Activated CD4-positive, alpha-beta T cell treated with anti-CD3 and anti-CD28 coated beads for 36 hours (primary cell): Measurements from ENCODE around the gene PSD2. TPM values are rescaled to one million over a fixed set of nuclear protein-coding genes. Genes with fewer than 3 reads are reported as not detected.
"Not testable (repeated sequence)": the region's sequence is repeated elsewhere in the genome, so short reads cannot be mapped to it uniquely, and the experiment has no call there.

Source experiments
- ATAC-seq: fragments of 200-7000 bp; cut with Tn5 transposase; one replicate; pipeline ENCODE4 v1.10.0; 2021; ENCODE audit warnings: mild to moderate bottlenecking, moderate library complexity
- CTCF ChIA-PET: fragments of 350-600 bp; sonication (Branson Sonifier 250); formaldehyde crosslinking; loops from one replicate; lab custom pipeline; 2021; ENCODE audit warnings: antibody characterized with exemption; lab: Charles Lee
- POLR2A ChIA-PET: fragments of 350-600 bp; sonication (Branson Sonifier 250); formaldehyde crosslinking; loops from one replicate; lab custom pipeline; 2021; ENCODE audit warnings: antibody characterized with exemption, inconsistent platforms; lab: Charles Lee
- DNase-seq: peaks from one replicate; pipeline ENCODE4 v3.0.0-alpha.2; 2020
- H3K27ac Mint-ChIP-seq: one replicate; pipeline ENCODE4 v1.8.0; 2021; ENCODE audit warnings: mixed read lengths
- H3K27me3 Mint-ChIP-seq: one replicate; pipeline ENCODE4 v1.8.0; 2021; ENCODE audit warnings: mixed read lengths
- H3K36me3 Mint-ChIP-seq: one replicate; pipeline ENCODE4 v1.8.0; 2021; ENCODE audit warnings: low read depth, mixed read lengths
- H3K4me1 Mint-ChIP-seq: one replicate; pipeline ENCODE4 v1.8.0; 2021; ENCODE audit warnings: mixed read lengths
- H3K4me3 Mint-ChIP-seq: one replicate; pipeline ENCODE4 v1.8.0; 2021; ENCODE audit warnings: mild to moderate bottlenecking, moderate library complexity, mixed read lengths
- H3K9me3 Mint-ChIP-seq: one replicate; pipeline ENCODE4 v1.8.0; 2021; ENCODE audit warnings: low read depth, mixed read lengths
- intact Hi-C, 2 experiments: fragments of 100-400 bp; cut with DNase I in 1 of 2; cut with micrococcal nuclease in 1 of 2; formaldehyde crosslinking; loops; one replicate each; pipeline versions ENCODE4 v1.14.2 to v1.15.1; 2022 to 2024; cut with DNase I, micrococcal nuclease
- total RNA-seq, 2 experiments: library from RNA; stranded (reverse); gene quantifications; one replicate each; pipeline ENCODE4 v1.2.3, GENCODE V29; 2021

The PSD2 gene
- total RNA-seq, 2 experiments from 2014 or later: not detected

GRCh38 chr5:139792218-139792617, 3.4 kb upstream of the PSD2 start:
- no peak overlapping the region for H3K27ac Mint-ChIP-seq
- ChIA-PET POLR2A (no interaction called here), CTCF (interaction anchor here (0.5 to 3.3 kb wide), 6 partner anchors 16 to 488 kb away, joined by 3 to 27 read pairs (median 8); no protein-coding TSS in a partner anchor)
- no peak overlapping the region for H3K4me3 Mint-ChIP-seq
- peaks cover 29% of the 10 kb centered on the region for H3K27me3 Mint-ChIP-seq
- DNase-seq (no peak), ATAC-seq (no peak)
- H3K4me1 Mint-ChIP-seq: peaks cover 3% of the 10 kb centered on the region
- intact Hi-C loops: no loop called here
- H3K36me3 Mint-ChIP-seq: no peaks in the 10 kb centered on the region
- H3K9me3 Mint-ChIP-seq: no peaks in the 10 kb centered on the region

- ATAC-seq, H3K36me3 Mint-ChIP-seq, H3K4me1 Mint-ChIP-seq, POLR2A ChIA-PET, H3K4me3 Mint-ChIP-seq, H3K9me3 Mint-ChIP-seq, intact Hi-C loops, DNase-seq, H3K27ac Mint-ChIP-seq: not testable (repeated sequence)
- CTCF ChIA-PET: interaction anchor here (1.8 to 3.3 kb wide), 4 partner anchors 16 to 176 kb away, joined by 5 to 27 read pairs (median 13); no protein-coding TSS in a partner anchor
- H3K27me3 Mint-ChIP-seq: peaks cover 33% of the 10 kb centered on the region
Observed at GRCh38 chr5:139792655-139793054, 3.0 kb upstream of the PSD2 start.

- Mint-ChIP-seq H3K4me3 (no peak overlapping the region), H3K4me1 (peaks cover 2% of the 10 kb centered on the region), H3K36me3 (no peaks in the 10 kb centered on the region), H3K9me3 (no peaks in the 10 kb centered on the region), H3K27me3 (peaks cover 44% of the 10 kb centered on the region), H3K27ac (no peak overlapping the region)
- CTCF ChIA-PET: interaction anchor here (0.6 to 3.3 kb wide), 6 partner anchors 11 to 175 kb away, joined by 3 to 27 read pairs (median 4); no protein-coding TSS in a partner anchor
- no peak for DNase-seq
- ATAC-seq: no peak
- intact Hi-C loops: loop anchor here in 1 of 2 experiments (2.0 kb wide), 1 partner anchor 55 kb away; no protein-coding TSS in a partner anchor
- POLR2A ChIA-PET: no interaction called here
Observed at GRCh38 chr5:139794067-139794846, 1.4 kb upstream of the PSD2 start.

GRCh38 chr5:139796061-139796806, 626 bp downstream of the PSD2 start:
- peaks cover 58% of the 10 kb centered on the region for H3K27me3 Mint-ChIP-seq
- no peak overlapping the region for H3K4me3 Mint-ChIP-seq

DNA sequence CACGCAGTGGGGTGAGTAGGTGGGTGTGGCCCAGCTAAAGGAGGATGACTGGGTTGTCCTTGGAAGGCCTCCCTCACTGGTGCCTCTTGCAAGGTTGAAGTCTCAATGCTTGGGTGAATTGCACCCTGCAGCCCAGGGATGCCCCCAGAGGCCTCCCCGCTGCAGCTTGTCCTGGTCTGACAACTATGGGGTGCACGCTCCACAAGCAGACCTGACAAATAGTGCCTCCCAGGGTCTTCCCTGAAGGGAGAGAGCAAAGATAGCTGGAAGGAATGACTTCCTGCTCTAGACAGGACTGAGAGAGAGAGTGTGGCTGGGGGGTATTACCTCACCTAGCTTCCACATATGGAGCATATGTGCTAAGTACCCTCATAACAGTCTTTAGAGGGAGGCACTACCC, 1.7 kb downstream of the PSD2 start:
- H3K36me3 Mint-ChIP-seq: no peaks in the 10 kb centered on the region
- H3K9me3 Mint-ChIP-seq: no peaks in the 10 kb centered on the region
- CTCF ChIA-PET: interaction anchor here (0.5 to 2.2 kb wide), 4 partner anchors 22 to 184 kb away, joined by 3 to 8 read pairs (median 4); no protein-coding TSS in a partner anchor
- intact Hi-C loops: no loop called here
- H3K27me3 Mint-ChIP-seq: peaks cover 59% of the 10 kb centered on the region
- POLR2A ChIA-PET: interaction anchor here (0.5 kb wide), 1 partner anchor 238 kb away, joined by 6 read pairs; no protein-coding TSS in a partner anchor
- H3K27ac Mint-ChIP-seq: no peak overlapping the region
- H3K4me3 Mint-ChIP-seq: no peak overlapping the region
- H3K4me1 Mint-ChIP-seq: peaks cover 2% of the 10 kb centered on the region
- DNase-seq (no peak), ATAC-seq (no peak)

More at GRCh38 chr5:139796061-139796806, 626 bp downstream of the PSD2 start:
- Mint-ChIP-seq H3K9me3 (no peaks in the 10 kb centered on the region), H3K36me3 (no peaks in the 10 kb centered on the region), H3K4me1 (peaks cover 2% of the 10 kb centered on the region), H3K27ac (no peak overlapping the region)
- POLR2A ChIA-PET: no interaction called here
- no peak for DNase-seq
- CTCF ChIA-PET: interaction anchor here (1.0 to 1.3 kb wide), 2 partner anchors 20 to 173 kb away, joined by 4 to 6 read pairs; no protein-coding TSS in a partner anchor
- intact Hi-C loops: no loop called here
- peak; percentile 28 for ATAC-seq

DNA sequence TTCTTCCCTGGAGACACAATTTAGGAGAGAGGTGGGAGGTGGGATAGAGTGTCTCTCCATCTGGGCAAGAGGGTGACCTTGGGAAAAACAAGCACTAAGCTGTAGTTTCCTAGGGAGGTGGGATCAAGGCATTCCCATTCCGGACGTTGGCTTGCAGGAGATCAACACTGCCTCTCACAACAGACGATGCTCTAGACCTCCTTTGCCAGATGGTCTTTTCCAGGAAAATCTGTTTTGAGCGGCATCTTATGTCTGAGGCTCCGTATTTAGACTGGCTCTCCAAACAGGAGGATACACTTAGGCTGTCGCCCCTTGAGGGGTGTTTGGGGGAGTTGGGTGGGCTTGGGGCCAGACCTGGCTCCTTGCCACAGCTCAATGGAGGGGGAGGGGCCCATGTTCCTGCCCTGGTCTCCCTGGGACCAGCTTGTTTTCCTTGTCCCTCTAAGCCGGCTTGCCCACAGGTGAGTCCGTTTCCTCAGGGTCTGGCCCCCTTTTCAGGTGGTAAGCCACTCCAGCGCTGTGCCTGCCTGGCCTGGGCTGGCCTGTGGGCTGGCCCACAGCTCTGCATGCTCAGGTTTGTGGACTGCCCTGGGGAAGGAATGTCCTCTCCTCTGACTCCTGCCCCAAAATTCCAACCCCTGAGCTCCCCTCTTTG, 2.4 kb downstream of the PSD2 start:
- intact Hi-C loops: no loop called here
- ATAC-seq (no peak), DNase-seq (no peak)
- H3K27me3 Mint-ChIP-seq: peaks cover 57% of the 10 kb centered on the region
- no peaks in the 10 kb centered on the region for H3K9me3 Mint-ChIP-seq
- peaks cover 2% of the 10 kb centered on the region for H3K4me1 Mint-ChIP-seq
- H3K36me3 Mint-ChIP-seq: no peaks in the 10 kb centered on the region
- CTCF ChIA-PET: interaction anchor here (0.5 to 2.2 kb wide), 8 partner anchors 10 to 185 kb away, joined by 3 to 8 read pairs (median 4); no protein-coding TSS in a partner anchor
- POLR2A ChIA-PET: interaction anchor here (1.0 kb wide), 1 partner anchor 116 kb away, joined by 3 read pairs; no protein-coding TSS in a partner anchor
- H3K27ac Mint-ChIP-seq: no peak overlapping the region
- H3K4me3 Mint-ChIP-seq: no peak overlapping the region

DNA sequence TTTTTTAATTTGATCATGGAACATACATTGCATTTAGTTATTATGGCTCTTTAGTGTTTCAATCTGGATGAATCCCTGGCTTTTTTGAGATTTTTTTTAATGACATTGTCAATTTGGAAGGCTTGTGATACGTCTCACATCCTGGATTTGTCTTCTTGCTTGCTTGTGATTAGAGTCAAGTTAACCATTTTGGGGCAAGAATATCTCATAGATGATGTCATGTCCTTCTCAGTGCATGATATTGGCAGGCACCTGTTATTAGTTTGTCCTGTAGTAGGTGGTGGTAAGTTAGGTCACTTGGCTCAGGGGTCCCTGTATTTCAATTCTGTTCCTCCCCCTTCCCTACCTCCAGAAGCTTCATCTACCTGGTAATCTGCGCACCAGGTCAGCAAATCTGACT, 3.3 kb downstream of the PSD2 start:
- ATAC-seq: no peak
- intact Hi-C loops: no loop called here
- ChIA-PET CTCF (interaction anchor here (1.0 to 2.2 kb wide), 6 partner anchors 11 to 170 kb away, joined by 3 to 8 read pairs (median 3); no protein-coding TSS in a partner anchor), POLR2A (interaction anchor here (1.0 kb wide), 1 partner anchor 115 kb away, joined by 3 read pairs; no protein-coding TSS in a partner anchor)
- H3K4me3 Mint-ChIP-seq: no peak overlapping the region
- no peak for DNase-seq
- H3K4me1 Mint-ChIP-seq: peaks cover 2% of the 10 kb centered on the region
- H3K9me3 Mint-ChIP-seq: no peaks in the 10 kb centered on the region
- no peak overlapping the region for H3K27ac Mint-ChIP-seq
- H3K27me3 Mint-ChIP-seq: peaks cover 56% of the 10 kb centered on the region
- H3K36me3 Mint-ChIP-seq: no peaks in the 10 kb centered on the region

GRCh38 chr5:139799359-139799758, 3.8 kb downstream of the PSD2 start:
- peaks cover 54% of the 10 kb centered on the region for H3K27me3 Mint-ChIP-seq
- H3K4me3 Mint-ChIP-seq: no peak overlapping the region
- intact Hi-C loops: no loop called here

GRCh38 chr5:139803978-139804377, 8.4 kb downstream of the PSD2 start:
- ATAC-seq: no peak
- Mint-ChIP-seq H3K9me3 (no peaks in the 10 kb centered on the region), H3K27ac (no peak overlapping the region), H3K4me1 (no peaks in the 10 kb centered on the region), H3K4me3 (no peak overlapping the region), H3K27me3 (peaks cover 27% of the 10 kb centered on the region), H3K36me3 (no peaks in the 10 kb centered on the region)
- ChIA-PET POLR2A (no interaction called here), CTCF (no interaction called here)
- intact Hi-C loops: no loop called here
- DNase-seq: no peak

More at GRCh38 chr5:139799359-139799758, 3.8 kb downstream of the PSD2 start:
- ATAC-seq (no peak), DNase-seq (no peak)
- H3K36me3 Mint-ChIP-seq: no peaks in the 10 kb centered on the region
- CTCF ChIA-PET: interaction anchor here (1.1 to 2.2 kb wide), 4 partner anchors 11 to 170 kb away, joined by 3 to 8 read pairs (median 3); no protein-coding TSS in a partner anchor
- peaks cover 2% of the 10 kb centered on the region for H3K4me1 Mint-ChIP-seq
- POLR2A ChIA-PET: no interaction called here
- no peak overlapping the region for H3K27ac Mint-ChIP-seq
- no peaks in the 10 kb centered on the region for H3K9me3 Mint-ChIP-seq

DNA sequence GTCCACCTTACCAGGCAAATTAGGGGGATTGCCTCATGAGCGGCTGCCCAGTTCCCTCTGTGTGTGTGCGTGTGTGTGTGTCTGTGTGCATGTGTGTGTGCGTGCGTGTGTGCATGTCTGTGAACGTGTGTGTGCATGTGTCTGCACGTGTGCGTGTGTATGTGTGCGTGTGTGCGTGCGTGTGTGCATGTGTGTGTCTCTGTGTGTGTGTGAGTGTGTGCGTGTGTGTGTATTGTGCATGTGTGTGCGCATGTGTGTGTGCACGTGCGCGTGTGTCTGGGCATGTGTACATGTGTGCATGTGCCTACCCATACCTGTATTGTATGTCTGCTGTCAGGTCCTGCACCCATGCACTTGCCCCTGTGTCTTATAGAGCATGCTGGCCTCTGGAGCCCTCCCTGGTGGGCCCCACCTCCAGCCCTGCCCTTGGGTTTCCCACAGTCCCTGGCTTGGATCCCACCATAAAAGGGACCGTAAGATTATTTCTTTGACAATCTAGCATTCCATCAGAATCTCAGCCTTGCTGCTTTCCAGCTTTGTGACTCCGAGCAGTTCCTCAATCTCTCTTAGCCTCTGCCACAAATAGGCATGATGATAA, 9.3 kb downstream of the PSD2 start:
- intact Hi-C loops: no loop called here
- Mint-ChIP-seq H3K4me1 (no peaks in the 10 kb centered on the region), H3K27me3 (peaks cover 20% of the 10 kb centered on the region), H3K36me3 (no peaks in the 10 kb centered on the region), H3K9me3 (no peaks in the 10 kb centered on the region), H3K27ac (no peak overlapping the region), H3K4me3 (no peak overlapping the region)
- ATAC-seq (no peak), DNase-seq (no peak)
- CTCF ChIA-PET: no interaction called here
- POLR2A ChIA-PET: no interaction called here
